Measurements from ENCODE around the gene CLSTN2. TPM values are rescaled to one million over a fixed set of nuclear protein-coding genes. Genes with fewer than 3 reads are reported as not detected.

CLSTN2 gene
- total and polyA plus RNA-seq, 2 of the 4 experiments (the other 2 are of a cell fraction), result under 0.01 to 0.07 TPM

DNA sequence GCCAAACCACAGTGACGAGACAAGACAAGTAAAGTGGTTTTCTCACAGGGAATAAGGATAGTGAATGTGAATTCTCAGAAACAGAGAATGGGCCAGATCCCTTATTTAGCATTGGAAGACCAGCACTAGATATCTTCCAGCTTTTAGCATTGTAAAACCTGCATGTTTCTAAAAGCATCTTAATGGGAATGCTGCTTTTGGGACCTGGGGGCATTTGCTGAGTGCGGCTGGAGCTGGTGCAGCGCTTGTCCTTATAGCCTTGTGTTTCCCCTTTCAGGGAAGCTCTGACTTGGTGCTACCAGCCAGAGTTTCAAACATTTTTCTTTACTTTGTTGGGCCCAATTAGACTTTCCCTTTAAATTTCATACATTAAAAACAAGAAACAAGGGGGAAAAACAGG, 52.9 kb downstream of the CLSTN2 start:
- no peak overlapping the region for H3K27ac ChIP-seq (ENCODE audit: insufficient read depth, low read length)
- H2AK5ac ChIP-seq (ENCODE audit: low read depth, low read length), result no peak overlapping the region
- POLR2A ChIA-PET (ENCODE audit: unreplicated experiment), result no interaction called here
- no peak overlapping the region for H4K8ac ChIP-seq (ENCODE audit: low read depth in 2 of 2, low read length in 2 of 2)
- in situ Hi-C loops (cut with MboI; ENCODE audit: low sequenced_read_pairs), result no loop called here
- H2BK5ac ChIP-seq (ENCODE audit: low read depth, low read length, poor library complexity, severe bottlenecking), result no peak overlapping the region
- intact Hi-C loops (cut with micrococcal nuclease), result no loop called here
- H2BK120ac ChIP-seq (ENCODE audit: low read depth, low read length), result no peak overlapping the region
- no peak for DNase-seq
- no peak overlapping the region for H3K4me2 ChIP-seq (ENCODE audit: low read depth, low read length)
- no peaks in the 10 kb centered on the region for H3K36me3 ChIP-seq (ENCODE audit: control insufficient read depth, insufficient read depth, low read length)
- no peak overlapping the region for H2BK20ac ChIP-seq (ENCODE audit: low read depth, low read length)
- H3K79me1 ChIP-seq (ENCODE audit: low read depth in 1 of 2, low read length in 2 of 2), result no peaks in the 10 kb centered on the region
- H2AFZ ChIP-seq (replicated peaks; ENCODE audit: low read length, poor library complexity), result no peak overlapping the region
- no peaks in the 10 kb centered on the region for H3K4me1 ChIP-seq (ENCODE audit: control insufficient read depth, insufficient read depth, low read length)
- no peaks in the 10 kb centered on the region for H3K27me3 ChIP-seq (ENCODE audit: control insufficient read depth, insufficient read depth, low read length)
- no peak overlapping the region for H4K91ac ChIP-seq (ENCODE audit: insufficient read depth, low read depth, low read length)
- H3K9me3 ChIP-seq (ENCODE audit: control insufficient read depth, insufficient read depth, low read length), result no peaks in the 10 kb centered on the region
- no peak overlapping the region for H3K9ac ChIP-seq (ENCODE audit: low read depth, low read length)
- H3K9me1 ChIP-seq (ENCODE audit: insufficient read depth, low read length), result no peaks in the 10 kb centered on the region
- H3K4me3 ChIP-seq (ENCODE audit: insufficient read depth, low read depth, low read length), result no peak overlapping the region
- no TSS peak for BruUV-seq (replicated peaks)
- TF ChIP-seq RAD21 (IDR thresholded peaks at IDR 0.05; ENCODE audit: low read length), result no peak
- TF ChIP-seq MAFK (IDR thresholded peaks at IDR 0.05; ENCODE audit: low read depth, low read length), result no peak
- TF ChIP-seq, protein P1, sequence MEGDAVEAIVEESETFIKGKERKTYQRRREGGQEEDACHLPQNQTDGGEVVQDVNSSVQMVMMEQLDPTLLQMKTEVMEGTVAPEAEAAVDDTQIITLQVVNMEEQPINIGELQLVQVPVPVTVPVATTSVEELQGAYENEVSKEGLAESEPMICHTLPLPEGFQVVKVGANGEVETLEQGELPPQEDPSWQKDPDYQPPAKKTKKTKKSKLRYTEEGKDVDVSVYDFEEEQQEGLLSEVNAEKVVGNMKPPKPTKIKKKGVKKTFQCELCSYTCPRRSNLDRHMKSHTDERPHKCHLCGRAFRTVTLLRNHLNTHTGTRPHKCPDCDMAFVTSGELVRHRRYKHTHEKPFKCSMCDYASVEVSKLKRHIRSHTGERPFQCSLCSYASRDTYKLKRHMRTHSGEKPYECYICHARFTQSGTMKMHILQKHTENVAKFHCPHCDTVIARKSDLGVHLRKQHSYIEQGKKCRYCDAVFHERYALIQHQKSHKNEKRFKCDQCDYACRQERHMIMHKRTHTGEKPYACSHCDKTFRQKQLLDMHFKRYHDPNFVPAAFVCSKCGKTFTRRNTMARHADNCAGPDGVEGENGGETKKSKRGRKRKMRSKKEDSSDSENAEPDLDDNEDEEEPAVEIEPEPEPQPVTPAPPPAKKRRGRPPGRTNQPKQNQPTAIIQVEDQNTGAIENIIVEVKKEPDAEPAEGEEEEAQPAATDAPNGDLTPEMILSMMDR (conservative IDR thresholded peaks at IDR 0.05; ENCODE audit: low read depth, low read length), result no peak
- TF ChIP-seq MAZ (IDR thresholded peaks at IDR 0.05; ENCODE audit: borderline replicate concordance, low read depth, low read length), result no peak
- TF ChIP-seq CHD1 (IDR thresholded peaks at IDR 0.05; ENCODE audit: low read depth, low read length), result no peak
- no peak for TF ChIP-seq NFE2L2 (IDR thresholded peaks at IDR 0.05; ENCODE audit: low read depth, low read length)
- TF ChIP-seq, protein P2, sequence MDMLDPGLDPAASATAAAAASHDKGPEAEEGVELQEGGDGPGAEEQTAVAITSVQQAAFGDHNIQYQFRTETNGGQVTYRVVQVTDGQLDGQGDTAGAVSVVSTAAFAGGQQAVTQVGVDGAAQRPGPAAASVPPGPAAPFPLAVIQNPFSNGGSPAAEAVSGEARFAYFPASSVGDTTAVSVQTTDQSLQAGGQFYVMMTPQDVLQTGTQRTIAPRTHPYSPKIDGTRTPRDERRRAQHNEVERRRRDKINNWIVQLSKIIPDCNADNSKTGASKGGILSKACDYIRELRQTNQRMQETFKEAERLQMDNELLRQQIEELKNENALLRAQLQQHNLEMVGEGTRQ (IDR thresholded peaks at IDR 0.05; ENCODE audit: low read depth, low read length), result no peak
- TF ChIP-seq RCOR1 (IDR thresholded peaks at IDR 0.05; ENCODE audit: insufficient replicate concordance, low read length), result no peak
- TF ChIP-seq FOS (IDR thresholded peaks at IDR 0.05; ENCODE audit: low read depth, low read length), result no peak
- TF ChIP-seq, protein P3, sequence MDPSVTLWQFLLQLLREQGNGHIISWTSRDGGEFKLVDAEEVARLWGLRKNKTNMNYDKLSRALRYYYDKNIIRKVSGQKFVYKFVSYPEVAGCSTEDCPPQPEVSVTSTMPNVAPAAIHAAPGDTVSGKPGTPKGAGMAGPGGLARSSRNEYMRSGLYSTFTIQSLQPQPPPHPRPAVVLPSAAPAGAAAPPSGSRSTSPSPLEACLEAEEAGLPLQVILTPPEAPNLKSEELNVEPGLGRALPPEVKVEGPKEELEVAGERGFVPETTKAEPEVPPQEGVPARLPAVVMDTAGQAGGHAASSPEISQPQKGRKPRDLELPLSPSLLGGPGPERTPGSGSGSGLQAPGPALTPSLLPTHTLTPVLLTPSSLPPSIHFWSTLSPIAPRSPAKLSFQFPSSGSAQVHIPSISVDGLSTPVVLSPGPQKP (IDR thresholded peaks at IDR 0.05; ENCODE audit: borderline replicate concordance, low read depth, low read length), result no peak
- TF ChIP-seq SMC3 (IDR thresholded peaks at IDR 0.05; ENCODE audit: low read depth, low read length), result no peak
- H2AK9ac ChIP-seq (replicated peaks; ENCODE audit: low read depth, low read length, poor library complexity), result no peak overlapping the region
- 72% methylated on average over 2 of the region's 3 CpGs; no CpG with 5 or more reads in 1 of the 2 experiments for whole genome bisulfite sequencing, 2 experiments (ENCODE audit: extremely low coverage in 2 of 2, insufficient read length in 1 of 2)
- H3K4ac ChIP-seq (ENCODE audit: low read depth, low read length), result no peak overlapping the region
- no peak overlapping the region for H3K18ac ChIP-seq (ENCODE audit: low read depth, low read length)
- CTCF ChIA-PET, result no interaction called here
- no peak overlapping the region for H3K23ac ChIP-seq (ENCODE audit: low read depth, low read length)
- ATAC-seq (ENCODE audit: low read depth), result no peak
- no peak overlapping the region for H2BK15ac ChIP-seq (ENCODE audit: low read depth, low read length)
- no peak overlapping the region for H4K5ac ChIP-seq (ENCODE audit: low read depth, low read length)
- H3K56ac ChIP-seq (ENCODE audit: extremely low read depth, insufficient read depth, low read length), result no peak overlapping the region
- no peaks in the 10 kb centered on the region for H4K20me1 ChIP-seq (ENCODE audit: insufficient read depth, low read length)
- no peak overlapping the region for H3K14ac ChIP-seq (replicated peaks; ENCODE audit: low read depth, low read length)
- dilution Hi-C loops (cut with HindIII; ENCODE audit: low sequenced_read_pairs, unreplicated experiment), result no loop called here

All from IMR-90 (cell line).